Activated CD4-positive, alpha-beta memory T cell treated with anti-CD3 and anti-CD28 coated beads for 36 hours (primary cell): ENCODE measurements around the gene LRRIQ1. TPM values are rescaled to one million over a fixed set of nuclear protein-coding genes. Genes with fewer than 3 reads are reported as not detected.
"Not testable (repeated sequence)": the region's sequence is repeated elsewhere in the genome, so short reads cannot be mapped to it uniquely, and the experiment has no call there.

ENCODE experiments used
- CTCF ChIA-PET: fragments of 350-600 bp; sonication (Branson Sonifier 250); formaldehyde crosslinking; loops from one replicate; lab custom pipeline; 2021; ENCODE audit warnings: antibody characterized with exemption, inconsistent platforms; lab: Charles Lee
- POLR2A ChIA-PET: fragments of 350-600 bp; sonication (Branson Sonifier 250); formaldehyde crosslinking; loops from one replicate; lab custom pipeline; 2021; ENCODE audit warnings: antibody characterized with exemption; lab: Charles Lee
- DNase-seq: peaks from one replicate; pipeline ENCODE4 v3.0.0-alpha.2; 2020
- H3K27ac Mint-ChIP-seq: one replicate; pipeline ENCODE4 v1.8.0; 2021; ENCODE audit warnings: mixed read lengths
- H3K27me3 Mint-ChIP-seq: one replicate; pipeline ENCODE4 v1.8.0; 2021; ENCODE audit warnings: mixed read lengths
- H3K36me3 Mint-ChIP-seq: one replicate; pipeline ENCODE4 v1.8.0; 2021; ENCODE audit warnings: mixed read lengths
- H3K4me1 Mint-ChIP-seq: one replicate; pipeline ENCODE4 v1.8.0; 2021; ENCODE audit warnings: low read depth, mixed read lengths
- H3K4me3 Mint-ChIP-seq: one replicate; pipeline ENCODE4 v1.8.0; 2021; ENCODE audit warnings: mild to moderate bottlenecking, mixed read lengths
- H3K9me3 Mint-ChIP-seq: one replicate; pipeline ENCODE4 v1.8.0; 2021; ENCODE audit warnings: mixed read lengths
- intact Hi-C: fragments of 100-400 bp; cut with micrococcal nuclease; formaldehyde crosslinking; loops from one replicate; pipeline ENCODE4 v1.15.1; 2023
- total RNA-seq, 2 experiments: library from RNA; stranded (reverse); gene quantifications; one replicate each; pipeline ENCODE4 v1.2.3, GENCODE V29; 2021

The LRRIQ1 gene
- total RNA-seq, 2 experiments from 2014 or later: not detected

GRCh38 chr12:85224339-85224738 is 188.2 kb downstream of the LRRIQ1 start:
- H3K27ac Mint-ChIP-seq, intact Hi-C loops, H3K4me3 Mint-ChIP-seq, POLR2A ChIA-PET, CTCF ChIA-PET, H3K4me1 Mint-ChIP-seq, H3K36me3 Mint-ChIP-seq, H3K27me3 Mint-ChIP-seq, DNase-seq: not testable (repeated sequence)
- H3K9me3 Mint-ChIP-seq: peaks cover 10% of the 10 kb centered on the region

GRCh38 chr12:85225501-85225900 is 189.3 kb downstream of the LRRIQ1 start:
- Mint-ChIP-seq H3K27ac (no peak overlapping the region), H3K36me3 (no peaks in the 10 kb centered on the region), H3K27me3 (no peaks in the 10 kb centered on the region), H3K4me1 (no peaks in the 10 kb centered on the region), H3K4me3 (no peak overlapping the region), H3K9me3 (peaks cover 10% of the 10 kb centered on the region)
- DNase-seq: no peak
- intact Hi-C loops: no loop called here
- ChIA-PET POLR2A (no interaction called here), CTCF (no interaction called here)

- Mint-ChIP-seq H3K4me1 (no peaks in the 10 kb centered on the region), H3K9me3 (peaks cover 2% of the 10 kb centered on the region), H3K27ac (no peak overlapping the region), H3K27me3 (no peaks in the 10 kb centered on the region), H3K4me3 (no peak overlapping the region), H3K36me3 (no peaks in the 10 kb centered on the region)
- ChIA-PET CTCF (no interaction called here), POLR2A (no interaction called here)
- intact Hi-C loops: no loop called here
- DNase-seq: no peak
Observed at GRCh38 chr12:85237327-85237726, 201.2 kb downstream of the LRRIQ1 start.

GRCh38 chr12:85244561-85244960 is 208.4 kb downstream of the LRRIQ1 start:
- Mint-ChIP-seq H3K27me3 (no peaks in the 10 kb centered on the region), H3K4me1 (no peaks in the 10 kb centered on the region), H3K9me3 (no peaks in the 10 kb centered on the region), H3K27ac (no peak overlapping the region), H3K4me3 (no peak overlapping the region), H3K36me3 (no peaks in the 10 kb centered on the region)
- ChIA-PET CTCF (no interaction called here), POLR2A (no interaction called here)
- intact Hi-C loops: no loop called here
- DNase-seq: no peak

- Mint-ChIP-seq H3K9me3 (no peaks in the 10 kb centered on the region), H3K27ac (no peak overlapping the region), H3K4me1 (no peaks in the 10 kb centered on the region), H3K4me3 (no peak overlapping the region), H3K36me3 (no peaks in the 10 kb centered on the region), H3K27me3 (no peaks in the 10 kb centered on the region)
- intact Hi-C loops: no loop called here
- POLR2A ChIA-PET: no interaction called here
- DNase-seq: no peak
- CTCF ChIA-PET: interaction anchor here (0.6 kb wide), 1 partner anchor 55 kb away, joined by 3 read pairs; no protein-coding TSS in a partner anchor
Observed at GRCh38 chr12:85253853-85254252, 217.7 kb downstream of the LRRIQ1 start.

GRCh38 chr12:85257671-85258070 is 221.5 kb downstream of the LRRIQ1 start:
- Mint-ChIP-seq H3K36me3 (no peaks in the 10 kb centered on the region), H3K4me3 (no peak overlapping the region), H3K9me3 (no peaks in the 10 kb centered on the region), H3K27ac (no peak overlapping the region), H3K27me3 (no peaks in the 10 kb centered on the region), H3K4me1 (no peaks in the 10 kb centered on the region)
- POLR2A ChIA-PET: no interaction called here
- CTCF ChIA-PET: no interaction called here
- intact Hi-C loops: no loop called here
- DNase-seq: no peak

GRCh38 chr12:85260447-85260846 is 224.3 kb downstream of the LRRIQ1 start:
- intact Hi-C loops: no loop called here
- H3K4me3 Mint-ChIP-seq: no peak overlapping the region
- H3K27me3 Mint-ChIP-seq: no peaks in the 10 kb centered on the region
- DNase-seq: no peak
- ChIA-PET CTCF (no interaction called here), POLR2A (no interaction called here)
- no peaks in the 10 kb centered on the region for H3K4me1 Mint-ChIP-seq
- no peaks in the 10 kb centered on the region for H3K9me3 Mint-ChIP-seq
- no peaks in the 10 kb centered on the region for H3K36me3 Mint-ChIP-seq
- H3K27ac Mint-ChIP-seq: no peak overlapping the region

- CTCF ChIA-PET: no interaction called here
- POLR2A ChIA-PET: no interaction called here
- intact Hi-C loops: no loop called here
Observed at GRCh38 chr12:85260896-85261295, 224.7 kb downstream of the LRRIQ1 start.

GRCh38 chr12:85266356-85266755 is 230.2 kb downstream of the LRRIQ1 start:
- intact Hi-C loops: no loop called here
- CTCF ChIA-PET: no interaction called here
- Mint-ChIP-seq H3K4me3 (no peak overlapping the region), H3K4me1 (no peaks in the 10 kb centered on the region), H3K27ac (no peak overlapping the region), H3K36me3 (no peaks in the 10 kb centered on the region), H3K9me3 (no peaks in the 10 kb centered on the region), H3K27me3 (no peaks in the 10 kb centered on the region)
- POLR2A ChIA-PET: no interaction called here
- no peak for DNase-seq

More at GRCh38 chr12:85260896-85261295, 224.7 kb downstream of the LRRIQ1 start:
- no peak overlapping the region for H3K27ac Mint-ChIP-seq
- H3K4me1 Mint-ChIP-seq: no peaks in the 10 kb centered on the region
- no peaks in the 10 kb centered on the region for H3K27me3 Mint-ChIP-seq
- H3K36me3 Mint-ChIP-seq: no peaks in the 10 kb centered on the region
- H3K4me3 Mint-ChIP-seq: no peak overlapping the region
- no peaks in the 10 kb centered on the region for H3K9me3 Mint-ChIP-seq
- no peak for DNase-seq

GRCh38 chr12:85273381-85274314 is 237.5 kb downstream of the LRRIQ1 start:
- POLR2A ChIA-PET: no interaction called here
- intact Hi-C loops: loop anchor here (10.0 kb wide), 1 partner anchor 359 kb away; the partner anchor contains the start of gene SLC6A15
- no peak for DNase-seq
- Mint-ChIP-seq H3K9me3 (peaks cover 3% of the 10 kb centered on the region), H3K27me3 (peaks cover 38% of the 10 kb centered on the region), H3K27ac (no peak overlapping the region), H3K36me3 (peaks cover 1% of the 10 kb centered on the region), H3K4me3 (no peak overlapping the region), H3K4me1 (no peaks in the 10 kb centered on the region)
- CTCF ChIA-PET: no interaction called here

GRCh38 chr12:85274315-85274651 is 238.1 kb downstream of the LRRIQ1 start:
- H3K36me3 Mint-ChIP-seq: peaks cover 1% of the 10 kb centered on the region
- ChIA-PET CTCF (no interaction called here), POLR2A (no interaction called here)
- intact Hi-C loops: loop anchor here (10.0 kb wide), 1 partner anchor 359 kb away; the partner anchor contains the start of gene SLC6A15
- no peak overlapping the region for H3K27ac Mint-ChIP-seq
- H3K27me3 Mint-ChIP-seq: peaks cover 41% of the 10 kb centered on the region
- peaks cover 3% of the 10 kb centered on the region for H3K9me3 Mint-ChIP-seq
- H3K4me1 Mint-ChIP-seq: no peaks in the 10 kb centered on the region
- H3K4me3 Mint-ChIP-seq: no peak overlapping the region
- DNase-seq: no peak

- H3K36me3 Mint-ChIP-seq: peaks cover 1% of the 10 kb centered on the region
- H3K27ac Mint-ChIP-seq: no peak overlapping the region
- DNase-seq: no peak
- POLR2A ChIA-PET: no interaction called here
- intact Hi-C loops: loop anchor here (10.0 kb wide), 1 partner anchor 361 kb away; the partner anchor contains the start of gene SLC6A15
- peaks cover 49% of the 10 kb centered on the region for H3K27me3 Mint-ChIP-seq
- CTCF ChIA-PET: no interaction called here
- peaks cover 3% of the 10 kb centered on the region for H3K9me3 Mint-ChIP-seq
- peaks cover 3% of the 10 kb centered on the region for H3K4me1 Mint-ChIP-seq
- no peak overlapping the region for H3K4me3 Mint-ChIP-seq
Observed at GRCh38 chr12:85275374-85275773, 239.2 kb downstream of the LRRIQ1 start.

- ChIA-PET CTCF (no interaction called here), POLR2A (no interaction called here)
- intact Hi-C loops: loop anchor here (10.0 kb wide), 1 partner anchor 362 kb away; the partner anchor contains the start of gene SLC6A15
- Mint-ChIP-seq H3K4me3 (no peak overlapping the region), H3K4me1 (peaks cover 7% of the 10 kb centered on the region), H3K27me3 (peaks cover 64% of the 10 kb centered on the region), H3K36me3 (peaks cover 1% of the 10 kb centered on the region), H3K9me3 (peaks cover 3% of the 10 kb centered on the region), H3K27ac (no peak overlapping the region)
- no peak for DNase-seq
Observed at GRCh38 chr12:85277191-85277590, 241.0 kb downstream of the LRRIQ1 start.
